GM21786 (cell line): ENCODE results near the gene CDH23.

Source experiments
- ATAC-seq: cut with Tn5 transposase; IDR thresholded peaks from one replicate; pipeline ENCODE4 v1.9.1; 2021; ENCODE audit not compliant: unreplicated experiment

The CDH23 gene

DNA sequence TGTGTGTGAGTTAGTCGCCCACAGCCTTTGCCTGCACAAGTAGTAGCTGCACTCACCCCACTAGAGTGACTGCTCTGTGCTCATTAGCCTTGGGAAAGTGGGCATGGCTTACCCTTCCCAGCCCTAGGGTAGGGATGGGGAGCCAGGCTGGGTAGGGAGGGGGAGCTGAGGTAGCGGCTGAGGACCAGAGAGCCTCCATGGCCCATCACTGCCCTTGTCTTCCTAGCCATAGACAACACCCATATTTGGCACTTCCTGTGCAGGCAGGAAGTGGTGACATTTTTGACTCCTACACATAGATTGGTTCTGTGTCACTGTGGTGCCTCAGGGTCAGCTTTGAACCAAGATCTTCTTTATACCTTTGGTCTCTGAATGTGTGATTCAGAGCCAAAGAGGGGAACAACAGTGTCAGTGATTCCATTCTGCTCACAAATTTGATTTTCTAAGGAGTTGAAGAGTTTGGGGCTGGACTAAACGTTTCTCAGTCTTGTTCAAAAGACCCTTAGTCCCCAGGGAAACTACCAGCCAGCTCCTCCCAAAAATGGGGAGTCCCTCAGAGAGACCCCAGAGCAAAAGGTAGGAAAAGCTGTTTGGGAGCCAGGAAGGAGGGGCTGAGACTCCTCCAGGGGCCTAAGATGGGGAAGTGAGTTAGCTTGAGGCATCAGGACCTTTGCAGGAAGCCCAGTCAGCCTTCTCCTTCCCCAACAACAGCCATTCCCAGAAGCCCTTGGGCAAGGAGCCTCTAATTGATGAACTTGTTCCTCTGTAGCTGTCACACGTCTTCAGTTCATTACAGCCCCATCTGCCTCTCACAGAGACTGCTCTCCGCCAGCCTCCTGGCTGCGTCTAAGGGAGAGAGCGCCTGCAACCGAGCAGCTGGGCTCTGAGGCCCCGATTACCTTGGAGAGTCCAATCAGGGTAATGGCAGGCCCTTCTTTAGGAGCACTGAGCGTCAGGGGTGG is 135.0 kb downstream of the CDH23 start:
- no peak for ATAC-seq

DNA sequence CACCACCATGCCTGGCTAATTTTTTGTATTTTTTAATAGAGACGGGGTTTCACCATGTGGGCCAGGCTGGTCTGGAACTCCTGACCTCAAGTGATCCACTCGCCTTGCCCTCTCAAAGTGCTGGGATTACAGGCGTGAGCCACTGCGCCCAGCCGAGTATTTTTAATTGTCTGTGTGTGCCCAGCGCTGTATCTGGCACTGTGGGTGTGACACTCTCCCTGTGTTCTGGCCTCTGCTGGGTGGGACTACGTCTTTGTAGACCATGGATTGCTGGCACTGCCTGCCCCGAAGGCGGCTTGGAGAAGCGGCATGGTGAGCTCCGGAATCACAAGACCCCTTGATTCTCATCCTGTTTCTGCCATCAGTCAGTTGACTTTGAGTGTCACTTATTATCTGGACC is 136.2 kb downstream of the CDH23 start:
- ATAC-seq, result no peak

DNA sequence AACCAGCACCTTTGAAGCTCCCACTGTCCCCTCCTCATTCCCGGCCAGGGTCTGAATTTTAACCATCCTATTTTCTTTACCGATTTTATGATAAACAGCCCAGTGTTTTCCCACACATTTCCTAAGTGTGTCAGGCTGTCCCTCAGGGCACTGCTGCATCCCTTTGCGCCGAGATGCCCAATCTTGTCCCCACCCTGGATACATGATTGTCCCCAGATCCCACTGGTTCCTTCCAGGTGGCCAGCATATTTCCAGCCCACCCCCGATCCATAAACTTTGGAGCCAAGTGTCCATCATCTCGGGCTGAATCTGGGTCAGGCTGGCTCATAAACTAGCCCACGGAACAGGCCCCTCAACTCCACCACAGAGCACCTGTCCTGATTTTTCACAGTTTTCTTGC is 137.2 kb downstream of the CDH23 start:
- ATAC-seq, result no peak

DNA sequence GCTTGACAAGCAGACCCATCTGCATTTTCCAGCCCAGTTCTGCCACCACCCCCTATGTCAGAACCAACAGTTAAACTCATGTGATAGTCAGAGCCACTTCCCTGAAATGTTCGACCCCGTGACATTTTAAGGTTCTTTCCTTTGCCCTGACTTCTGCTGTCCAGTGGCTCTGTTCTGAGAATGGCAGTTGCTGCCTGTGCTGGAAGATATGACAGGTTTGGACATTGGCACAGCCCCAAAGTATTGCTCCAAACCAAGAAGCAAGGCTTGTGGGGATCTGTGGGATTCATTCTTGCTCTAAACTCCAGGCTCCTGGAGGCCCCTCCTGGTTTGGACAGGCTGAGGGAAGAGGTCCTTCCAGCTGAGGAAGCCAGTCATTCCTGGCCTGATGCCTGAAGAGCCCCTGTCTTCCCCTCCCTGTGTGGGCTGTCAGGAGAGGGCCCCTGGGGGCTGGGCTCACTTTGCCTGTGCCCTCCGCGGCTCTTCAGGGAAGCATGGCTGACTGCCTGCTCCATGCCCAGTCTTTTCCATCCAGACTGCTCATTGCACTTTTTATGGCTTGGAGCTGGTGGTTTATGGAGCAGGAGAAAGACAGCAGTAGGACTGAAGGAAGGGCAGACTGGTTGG is 138.0 kb downstream of the CDH23 start:
- no peak for ATAC-seq

DNA sequence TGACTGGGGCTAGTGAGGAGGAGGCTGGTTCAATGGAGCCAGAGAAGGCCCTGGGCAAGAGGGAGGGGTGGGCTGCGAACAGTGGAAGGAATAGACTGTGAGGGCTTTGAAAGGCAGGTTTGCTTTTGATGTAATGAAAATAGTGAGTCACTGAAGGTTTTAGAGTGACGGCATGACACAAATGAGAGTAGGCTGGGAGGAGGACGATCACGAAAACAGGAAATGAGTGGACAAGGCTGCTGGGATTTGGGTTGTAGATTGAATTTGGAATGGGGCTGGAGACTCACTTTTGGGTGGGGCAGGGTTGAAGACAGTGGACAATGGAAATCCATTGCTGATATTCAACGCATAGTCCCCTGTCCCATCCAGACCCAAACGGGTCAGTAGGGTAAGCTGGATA is 139.6 kb downstream of the CDH23 start:
- no peak for ATAC-seq

DNA sequence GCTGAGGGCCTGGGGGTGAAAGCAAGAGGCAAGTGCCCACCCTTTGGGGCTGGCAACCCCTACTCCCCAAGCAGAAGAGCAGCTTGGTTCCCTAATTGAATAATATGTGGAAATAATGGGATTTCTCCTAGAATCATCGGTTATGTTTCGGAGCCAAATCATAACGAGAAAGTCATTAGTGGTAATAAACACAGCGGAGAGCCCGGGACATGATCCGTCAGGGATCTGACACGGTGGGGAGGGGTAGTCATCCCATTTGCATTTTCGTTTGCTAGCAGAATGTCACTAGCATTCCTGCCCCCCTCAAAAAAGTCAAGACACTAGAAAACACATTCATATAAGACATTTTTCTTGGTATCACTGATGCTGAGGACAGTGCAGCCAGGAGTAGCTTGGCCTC is 140.4 kb downstream of the CDH23 start:
- ATAC-seq, result no peak

DNA sequence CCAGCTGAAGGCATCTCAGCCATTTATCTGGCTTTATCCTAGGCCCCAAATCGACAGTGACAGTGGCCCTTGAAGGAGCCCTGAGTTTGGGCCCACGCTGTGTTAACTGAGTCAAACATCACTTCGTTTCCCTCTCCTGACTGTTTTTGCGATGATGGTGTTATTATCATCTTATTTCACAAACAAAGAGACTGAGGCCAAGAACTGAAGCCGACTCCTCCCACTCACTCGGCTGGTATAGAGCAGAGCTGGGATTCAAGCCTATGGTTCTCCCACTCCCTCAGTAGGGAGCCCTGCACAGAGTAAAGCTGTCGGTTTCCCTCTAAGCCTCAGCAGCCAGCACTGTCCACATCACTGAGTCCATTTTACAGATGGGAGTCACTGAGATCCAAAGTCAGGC is 141.0 kb downstream of the CDH23 start:
- ATAC-seq, result no peak

DNA sequence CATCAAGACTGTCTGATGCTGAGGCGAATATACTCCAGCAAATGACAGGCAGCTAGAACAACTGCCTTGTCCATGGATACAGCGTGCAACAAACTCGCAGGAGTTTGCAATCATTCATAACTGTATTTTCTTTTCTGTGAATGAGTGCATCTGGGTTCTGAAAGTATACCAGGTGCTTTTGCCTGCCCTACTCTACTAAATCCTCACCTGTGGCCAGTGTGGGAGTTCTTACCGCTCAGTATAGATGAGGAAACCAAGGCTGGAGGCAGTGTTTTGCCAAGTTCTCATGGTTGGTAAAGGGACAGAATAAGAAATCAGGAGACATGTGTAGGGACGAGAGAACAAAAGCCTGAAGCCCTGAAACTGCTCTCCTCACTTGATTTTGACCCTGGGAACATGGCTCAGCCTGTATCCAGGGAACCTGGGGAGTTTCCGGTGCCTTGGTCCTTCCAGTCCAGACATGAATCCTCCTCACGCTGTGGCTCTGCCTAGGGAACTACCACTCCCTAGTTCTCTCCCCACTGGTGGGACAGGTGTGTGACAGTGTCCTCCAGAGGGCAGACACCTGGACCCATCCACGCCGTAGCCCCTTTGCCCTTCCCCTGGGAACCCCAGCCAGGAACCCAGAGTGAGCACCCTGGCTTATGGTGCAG is 142.0 kb downstream of the CDH23 start:
- ATAC-seq, result no peak

DNA sequence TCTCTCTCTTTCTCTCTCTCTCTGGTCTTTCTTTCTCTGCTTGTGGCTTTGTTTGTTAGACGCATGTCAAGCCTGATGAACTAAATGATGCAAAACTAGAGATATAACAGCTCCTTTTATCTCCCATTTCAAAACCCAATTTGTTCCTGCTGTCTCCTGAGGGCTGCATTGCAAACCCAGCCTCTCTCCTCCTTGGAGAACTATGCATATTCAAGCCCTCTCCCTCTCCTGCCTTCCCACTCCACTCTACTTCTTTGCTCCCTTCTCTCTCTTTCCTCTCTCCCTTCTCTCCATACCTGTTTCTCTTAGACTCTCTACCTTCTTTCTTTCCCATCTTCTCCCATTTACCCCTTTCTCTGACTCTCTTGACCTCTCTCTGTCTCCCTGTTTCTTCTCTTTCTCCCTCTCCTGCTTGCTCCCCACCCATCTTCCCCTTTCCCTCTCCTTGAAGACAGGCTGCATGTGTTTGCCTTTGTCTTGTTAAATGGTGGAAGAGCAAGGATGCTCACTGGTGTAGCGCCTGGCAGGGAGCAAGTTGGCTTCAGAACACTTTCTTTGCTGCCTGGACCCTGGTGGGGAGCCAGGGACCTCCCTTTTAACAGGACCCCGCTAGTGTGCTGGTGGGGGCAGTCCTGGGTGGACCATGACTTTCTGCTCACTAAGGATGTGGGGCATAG is 142.9 kb downstream of the CDH23 start:
- ATAC-seq, result no peak

DNA sequence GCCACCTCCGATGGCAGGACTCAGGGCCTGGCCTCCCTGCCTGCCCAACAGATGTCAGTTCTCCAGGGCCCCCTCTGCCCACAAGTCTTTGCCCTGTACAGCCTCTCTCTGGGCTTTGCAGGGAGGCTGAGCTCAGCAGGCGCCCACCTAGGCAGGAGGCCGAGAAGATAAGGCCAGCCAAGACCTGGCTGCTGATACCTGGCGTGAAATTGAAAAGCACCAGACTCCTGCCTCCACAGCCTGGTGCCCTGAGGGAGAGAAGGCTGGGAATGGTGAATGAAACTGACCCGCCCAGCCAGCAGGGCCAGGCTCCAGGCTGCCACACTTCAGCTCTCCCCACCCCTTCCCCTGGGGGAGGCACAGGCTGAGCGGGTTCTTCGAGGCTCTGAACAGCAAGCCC is 145.8 kb downstream of the CDH23 start:
- ATAC-seq, result no peak

DNA sequence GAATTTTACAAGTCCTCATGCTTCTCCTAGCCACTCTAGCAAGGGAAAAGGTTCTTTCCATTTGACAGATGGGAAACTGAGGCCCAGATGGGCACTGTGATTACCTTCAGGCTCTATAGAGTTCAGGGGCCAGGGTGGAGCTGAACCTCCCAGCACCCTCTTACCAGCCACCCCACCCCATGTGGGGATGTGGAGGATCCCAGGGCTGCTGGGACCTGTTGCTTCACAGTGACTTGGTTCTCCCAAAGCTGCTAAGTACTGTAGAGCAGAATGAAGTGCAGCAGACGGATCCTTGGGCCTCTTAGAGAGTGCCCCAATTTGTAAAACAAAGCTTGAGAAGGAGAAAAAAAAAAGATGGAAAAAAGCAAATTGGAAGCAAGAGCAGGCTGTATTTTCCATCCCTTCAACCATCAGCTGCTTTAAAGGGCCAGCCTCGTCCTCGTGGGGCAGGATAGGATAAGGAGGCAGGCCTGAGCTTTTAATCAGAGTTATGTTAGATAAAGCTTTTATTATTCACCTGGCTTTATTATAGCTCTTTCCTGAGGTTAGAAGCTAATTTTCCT is 147.0 kb downstream of the CDH23 start:
- ATAC-seq, result no peak

DNA sequence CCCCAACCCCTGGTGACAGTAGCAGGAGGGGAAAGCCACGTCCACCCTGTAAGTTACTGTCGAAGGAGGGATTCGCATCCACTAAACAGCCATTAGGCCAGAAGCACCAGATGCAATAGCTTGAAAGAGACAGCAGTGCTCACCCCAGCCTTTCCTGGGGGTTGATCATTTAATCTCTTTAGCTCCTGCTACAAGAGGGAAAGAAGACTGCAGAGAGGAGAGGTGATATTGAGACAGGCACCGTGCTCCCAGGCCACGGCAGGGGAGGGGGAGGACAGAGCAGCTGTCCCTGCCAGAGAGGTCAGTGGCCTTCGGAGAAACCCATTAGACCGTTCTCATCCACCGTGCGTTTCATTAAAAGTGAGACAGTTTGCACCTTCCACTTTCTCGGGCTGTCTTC is 148.3 kb downstream of the CDH23 start:
- no peak for ATAC-seq

DNA sequence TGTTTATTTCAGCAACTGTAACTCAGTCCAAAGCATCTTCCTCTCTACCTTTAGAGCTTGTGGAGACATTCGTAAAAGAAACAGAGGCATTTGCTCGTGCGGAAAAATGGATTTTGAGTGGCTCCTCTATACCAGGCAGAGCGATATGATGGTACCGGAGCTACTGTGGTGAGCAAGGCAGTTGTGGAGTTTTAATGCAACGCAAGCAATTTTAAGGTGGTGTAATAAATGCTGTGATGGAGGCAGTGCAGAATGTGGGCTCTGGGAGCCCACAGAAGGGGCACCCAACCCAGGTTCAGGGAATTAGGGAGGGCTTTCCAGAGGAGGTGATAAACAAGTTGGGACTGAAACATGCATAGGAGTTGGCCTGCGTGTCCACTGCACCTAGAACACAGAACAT is 149.5 kb downstream of the CDH23 start:
- ATAC-seq, result no peak

DNA sequence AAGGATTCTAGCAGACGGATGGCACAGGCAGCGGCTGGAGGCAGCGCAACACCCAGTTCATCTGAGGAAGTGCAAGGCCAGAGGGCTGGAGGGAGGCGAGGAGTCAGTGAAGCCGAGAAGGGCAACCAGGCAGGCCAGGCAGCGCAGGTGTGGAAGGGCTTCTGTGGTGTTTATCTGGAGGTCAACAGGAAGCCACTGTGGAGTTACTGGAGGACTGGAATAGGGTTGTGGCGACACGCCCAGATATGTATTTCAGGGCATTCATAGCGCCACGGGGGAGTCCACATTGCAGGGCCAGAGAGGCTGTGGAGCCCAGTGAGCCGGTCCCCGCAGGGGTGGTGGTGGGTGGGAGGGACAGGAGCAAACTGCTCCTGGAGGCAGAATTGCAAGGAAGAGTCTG is 150.6 kb downstream of the CDH23 start:
- no peak for ATAC-seq

DNA sequence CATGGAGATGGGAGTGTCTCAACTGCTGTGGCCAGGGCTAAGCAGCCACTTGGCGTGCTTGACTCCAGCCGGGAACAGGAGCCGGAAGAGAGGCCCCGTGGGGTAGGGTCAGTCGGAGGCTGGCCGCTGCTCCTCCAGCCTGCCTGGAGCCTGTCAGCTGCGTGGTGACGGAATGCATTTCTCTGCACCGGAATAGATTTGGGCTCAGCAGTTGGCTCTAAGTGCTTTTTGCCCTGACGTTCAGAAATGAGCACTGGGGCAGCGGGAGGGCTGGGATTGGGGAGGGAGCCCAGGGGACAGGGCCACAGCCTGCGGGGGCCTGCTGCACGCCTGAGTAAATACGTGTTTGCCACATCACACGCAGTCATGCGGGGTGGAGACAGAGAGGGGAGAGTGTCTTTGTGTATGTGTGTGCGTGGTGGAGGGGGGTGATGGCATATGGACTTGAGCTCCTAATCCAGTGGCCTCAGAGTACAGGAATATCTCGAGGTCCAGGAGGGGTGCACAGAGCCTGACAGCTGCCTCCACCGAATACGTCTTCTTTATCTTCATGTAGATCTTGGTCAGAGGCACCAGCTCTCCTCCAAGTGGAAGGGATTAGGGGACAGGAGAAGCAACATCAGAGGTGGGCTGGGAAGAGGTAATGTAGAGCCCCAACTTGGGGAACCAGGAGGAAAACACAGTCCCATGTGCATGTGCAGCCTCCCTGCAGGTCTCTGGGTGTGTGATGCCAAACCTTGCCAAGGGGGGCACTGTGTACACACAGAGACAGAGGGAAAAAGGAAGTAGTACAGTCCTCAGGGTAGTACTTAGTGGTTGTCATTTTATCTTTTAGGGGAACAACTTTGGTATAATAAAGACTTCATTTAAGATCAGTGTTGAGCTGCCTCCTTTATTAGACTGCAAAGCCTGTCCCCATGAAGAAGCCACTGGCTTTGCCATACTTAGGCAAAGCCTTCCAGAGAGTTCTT is 151.4 kb downstream of the CDH23 start:
- ATAC-seq, result no peak

DNA sequence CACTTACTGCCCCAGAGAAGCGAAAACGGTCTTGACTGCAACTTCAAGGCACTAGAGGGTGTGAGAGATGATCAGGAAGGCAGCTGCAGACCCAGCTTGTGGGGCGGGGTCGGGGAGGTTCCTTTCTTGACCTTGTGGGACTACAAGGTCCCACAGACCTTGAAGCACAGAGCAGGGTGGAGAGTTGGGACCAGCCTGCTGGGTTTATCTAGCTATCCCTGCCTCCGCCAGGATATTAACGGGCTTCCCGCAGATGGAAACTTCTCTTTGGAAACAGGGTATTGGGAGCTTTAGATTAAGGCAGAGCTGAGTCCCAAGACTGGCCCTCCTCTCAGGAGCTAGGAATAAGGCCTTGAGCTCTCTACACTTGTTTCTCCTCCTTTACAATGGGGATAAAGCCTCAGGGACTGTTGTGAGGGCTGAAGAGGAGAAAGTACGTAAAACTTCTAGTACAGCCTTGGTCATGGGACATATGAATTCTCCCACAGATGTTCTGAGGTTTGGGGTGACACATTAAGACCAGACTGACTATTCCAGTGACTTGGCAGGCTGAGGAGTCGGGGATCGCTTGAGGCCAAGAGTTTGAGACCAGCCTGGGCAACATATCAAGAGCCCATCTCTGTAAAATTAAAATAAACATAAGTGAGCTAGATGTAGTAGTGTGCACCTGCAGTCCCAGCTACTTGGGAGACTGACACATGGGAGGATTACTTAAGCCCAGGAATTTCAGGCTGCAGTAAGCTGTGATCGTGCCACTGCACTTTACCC is 153.2 kb downstream of the CDH23 start:
- ATAC-seq, result no peak

DNA sequence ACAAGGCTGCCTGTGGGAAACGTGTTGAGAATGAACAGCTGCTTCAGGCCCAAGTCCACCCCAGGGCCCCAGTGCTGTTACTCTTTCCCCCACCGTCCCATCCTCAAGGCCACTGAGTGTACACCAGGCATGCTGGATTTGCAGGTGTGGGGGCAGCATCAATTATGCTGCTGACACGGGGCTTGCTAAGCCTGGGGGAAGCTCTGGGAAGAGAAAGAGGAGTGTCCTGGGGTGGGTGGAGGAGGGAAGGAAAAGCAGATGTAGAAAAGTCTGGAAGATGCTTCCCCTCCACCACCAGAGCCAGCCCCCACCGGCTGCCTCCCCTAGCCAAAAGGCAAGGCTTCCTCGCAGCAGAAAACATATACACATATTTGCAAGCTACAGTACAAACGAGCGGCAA is 153.9 kb downstream of the CDH23 start:
- ATAC-seq, result no peak

DNA sequence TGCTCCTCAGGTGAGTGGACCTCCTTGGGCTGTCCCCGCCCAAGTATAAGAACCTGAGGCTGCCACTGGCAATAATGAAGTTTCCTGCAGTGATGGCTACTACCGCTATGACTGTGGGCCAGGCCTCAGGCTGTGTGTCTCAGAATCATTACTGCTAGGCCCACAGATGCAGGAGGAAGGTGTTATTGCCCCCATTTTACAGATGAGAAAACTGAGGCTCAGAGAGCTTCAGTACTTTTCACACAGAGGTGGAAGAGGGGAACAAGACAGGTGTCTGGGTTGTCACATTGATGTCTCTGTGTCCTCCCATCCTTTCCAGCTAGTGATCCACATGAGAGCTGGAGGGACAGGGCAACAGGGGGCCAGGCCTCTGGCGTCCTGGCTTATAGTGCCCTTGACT is 155.2 kb downstream of the CDH23 start:
- ATAC-seq, result no peak

DNA sequence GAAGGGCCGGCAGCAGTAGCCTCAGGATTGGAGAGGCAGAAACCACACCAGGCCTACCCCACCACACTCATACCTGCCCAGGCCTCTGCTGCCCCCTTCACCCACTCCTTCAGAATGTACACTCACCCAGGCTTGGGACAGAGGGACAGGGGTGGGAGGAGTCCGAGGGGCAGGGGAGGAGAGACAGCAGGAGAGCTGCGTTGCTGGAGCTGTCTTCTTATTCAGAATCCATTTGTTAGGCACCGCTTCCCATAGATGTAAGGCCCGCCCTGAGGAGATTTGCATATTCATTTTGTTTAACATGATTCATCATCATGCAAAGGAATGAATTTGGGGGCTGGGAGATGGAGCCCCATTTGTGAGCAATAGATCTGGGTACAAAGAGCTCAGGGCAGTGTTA is 156.7 kb downstream of the CDH23 start:
- ATAC-seq, result no peak
